ENCODE measurements around the gene SLC50A1.

GRCh38 chr1:155131856-155132255 lies 3.8 kb upstream of the SLC50A1 start:
- TF ChIP-seq CTCF (IDR thresholded peaks at IDR 0.05 in 8 of 11, conservative IDR thresholded peaks at IDR 0.05 in 3 of 11), result no peak
- no peak for TF ChIP-seq POLR2AphosphoS5 (IDR thresholded peaks at IDR 0.05)
- no peak for TF ChIP-seq POLR2A (IDR thresholded peaks at IDR 0.05)
